ENCODE results near the gene TSNAXIP1.

TSNAXIP1 gene

GRCh38 chr16:67841198-67841815 lies 34.6 kb downstream of the TSNAXIP1 start:
- DNase-seq = no peak

DNA sequence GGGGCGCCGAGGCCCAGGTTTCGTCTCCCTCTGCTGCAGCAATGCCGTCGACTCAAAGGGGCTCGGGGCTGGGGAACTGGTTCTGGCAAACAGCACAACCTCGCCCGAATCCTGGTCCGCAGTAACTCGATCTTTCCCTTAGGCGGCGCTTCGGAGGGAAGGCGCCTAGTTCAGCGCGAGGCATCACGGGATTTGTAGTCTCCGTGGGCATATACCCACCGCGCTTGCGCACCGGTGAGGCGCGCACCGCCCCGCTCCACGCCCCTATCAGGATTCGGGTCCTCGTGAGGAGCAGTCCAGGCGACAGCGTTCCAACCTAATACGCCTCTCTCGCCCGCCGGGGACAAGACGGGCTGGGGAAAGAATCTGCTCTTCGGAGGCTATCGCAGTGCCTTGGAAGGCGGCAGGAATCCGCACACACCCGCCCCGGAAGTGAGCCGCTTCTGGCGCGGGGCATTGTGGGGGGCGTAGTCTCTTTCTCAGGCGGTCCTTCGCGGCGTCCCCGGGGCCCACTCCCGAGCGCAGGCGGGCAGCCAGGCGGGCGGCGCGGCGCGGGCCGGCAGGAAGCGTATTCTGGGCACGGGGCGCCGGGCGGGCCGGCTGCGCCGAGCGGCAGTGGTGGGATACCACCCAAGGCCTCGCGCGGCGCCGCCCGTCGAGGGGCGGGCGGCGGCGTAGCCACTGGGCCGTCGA lies 35.3 kb downstream of the TSNAXIP1 start, which contains the start of gene THAP11:
TSS of gene THAP11 (plus strand) at position 505 of the 693 bp plus-strand sequence. CDS start 235 bp downstream, outside the sequence.
- peak; percentile 92 for DNase-seq

DNA sequence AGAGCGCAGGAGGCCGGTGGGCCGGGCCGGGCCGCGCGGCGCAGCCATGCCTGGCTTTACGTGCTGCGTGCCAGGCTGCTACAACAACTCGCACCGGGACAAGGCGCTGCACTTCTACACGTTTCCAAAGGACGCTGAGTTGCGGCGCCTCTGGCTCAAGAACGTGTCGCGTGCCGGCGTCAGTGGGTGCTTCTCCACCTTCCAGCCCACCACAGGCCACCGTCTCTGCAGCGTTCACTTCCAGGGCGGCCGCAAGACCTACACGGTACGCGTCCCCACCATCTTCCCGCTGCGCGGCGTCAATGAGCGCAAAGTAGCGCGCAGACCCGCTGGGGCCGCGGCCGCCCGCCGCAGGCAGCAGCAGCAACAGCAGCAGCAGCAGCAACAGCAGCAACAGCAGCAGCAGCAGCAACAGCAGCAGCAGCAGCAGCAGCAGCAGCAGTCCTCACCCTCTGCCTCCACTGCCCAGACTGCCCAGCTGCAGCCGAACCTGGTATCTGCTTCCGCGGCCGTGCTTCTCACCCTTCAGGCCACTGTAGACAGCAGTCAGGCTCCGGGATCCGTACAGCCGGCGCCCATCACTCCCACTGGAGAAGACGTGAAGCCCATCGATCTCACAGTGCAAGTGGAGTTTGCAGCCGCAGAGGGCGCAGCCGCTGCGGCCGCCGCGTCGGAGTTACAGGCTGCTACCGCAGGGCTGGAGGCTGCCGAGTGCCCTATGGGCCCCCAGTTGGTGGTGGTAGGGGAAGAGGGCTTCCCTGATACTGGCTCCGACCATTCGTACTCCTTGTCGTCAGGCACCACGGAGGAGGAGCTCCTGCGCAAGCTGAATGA lies 36.0 kb downstream of the TSNAXIP1 start:
- no peak for DNase-seq

DNA sequence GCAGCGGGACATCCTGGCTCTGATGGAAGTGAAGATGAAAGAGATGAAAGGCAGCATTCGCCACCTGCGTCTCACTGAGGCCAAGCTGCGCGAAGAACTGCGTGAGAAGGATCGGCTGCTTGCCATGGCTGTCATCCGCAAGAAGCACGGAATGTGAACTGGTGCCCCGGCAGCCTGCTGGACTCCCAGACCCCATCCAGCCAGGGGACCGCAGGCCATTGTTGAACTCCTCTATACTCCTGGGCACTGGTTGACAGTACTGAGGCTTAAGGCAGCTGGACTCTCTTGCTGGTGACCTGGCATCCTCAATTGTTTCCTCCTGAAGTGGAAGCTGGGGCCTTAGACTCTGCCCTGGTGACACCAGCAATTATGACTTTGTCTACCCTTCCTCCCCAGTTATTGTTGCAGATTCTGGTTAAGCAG lies 36.7 kb downstream of the TSNAXIP1 start:
- no peak for DNase-seq

DNA sequence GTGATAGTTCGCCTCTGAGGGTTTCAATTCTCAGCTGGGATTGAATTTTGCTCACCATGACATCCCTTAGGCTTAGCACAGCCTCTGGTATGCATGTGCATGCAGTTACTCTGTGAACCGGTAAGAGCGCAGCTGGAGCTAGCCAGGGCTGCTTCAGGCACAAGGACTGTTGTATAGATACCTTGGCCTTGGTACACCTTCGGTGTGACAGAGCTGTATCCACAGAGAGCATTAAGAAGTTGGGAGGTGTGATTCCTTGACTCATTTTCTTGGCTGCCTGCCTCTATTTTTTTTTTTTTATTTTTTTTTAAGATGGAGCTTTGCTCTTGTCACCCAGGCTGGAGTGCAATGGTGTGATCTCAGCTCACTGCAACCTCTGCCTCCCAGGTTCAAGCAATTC lies 37.8 kb downstream of the TSNAXIP1 start:
- no peak for DNase-seq

DNA sequence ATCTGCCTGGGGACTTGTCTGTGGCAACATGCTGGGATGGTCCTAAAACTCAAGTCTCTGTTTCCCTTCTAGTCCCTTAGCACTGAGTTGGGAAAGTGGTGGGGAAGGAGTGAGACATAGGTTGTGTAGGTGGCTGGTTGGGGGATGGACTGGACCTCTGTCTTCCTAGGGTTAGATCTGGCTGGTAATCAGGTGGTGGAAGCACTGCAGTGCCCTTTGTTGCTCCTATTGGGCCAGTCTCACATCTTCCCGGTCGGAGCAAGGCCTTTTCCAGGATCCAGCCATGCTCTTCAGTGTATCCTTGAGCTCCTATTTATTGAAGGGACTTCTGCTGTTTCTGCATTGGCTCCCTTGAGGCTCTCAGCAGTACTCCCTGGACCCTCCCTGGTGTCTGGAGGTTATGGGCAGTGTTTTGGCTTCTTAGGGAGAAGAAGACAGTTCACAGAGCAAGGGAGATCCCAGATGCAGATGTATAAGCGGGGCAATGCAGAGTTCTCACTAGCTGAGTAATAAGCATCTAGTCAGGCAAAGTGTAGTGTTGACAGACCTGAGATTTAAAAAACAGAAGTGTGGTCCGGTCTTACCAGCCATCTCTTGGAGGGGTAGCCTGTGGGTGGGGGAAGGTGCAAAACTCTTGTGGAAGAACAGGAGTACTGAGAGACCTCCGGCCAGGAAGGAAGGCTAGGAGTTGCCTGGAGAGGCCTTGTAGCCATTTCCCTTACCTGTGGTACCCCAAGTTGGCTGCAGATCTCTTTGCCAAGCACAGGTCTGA lies 38.8 kb downstream of the TSNAXIP1 start:
- DNase-seq = no peak

GRCh38 chr16:67846063-67846319 lies 39.3 kb downstream of the TSNAXIP1 start:
- DNase-seq = no peak

GRCh38 chr16:67846320-67847063 lies 39.8 kb downstream of the TSNAXIP1 start, which contains the start of gene NUTF2:
Gene NUTF2 (plus strand): TSS chr16:67846933. CDS start chr16:67865131, 18,198 bp downstream.
- DNase-seq = peak; percentile 83

GRCh38 chr16:67847064-67847861 lies 40.6 kb downstream of the TSNAXIP1 start, which contains the start of gene CENPT:
Gene CENPT (minus strand): TSS chr16:67847693. CDS start chr16:67833859, 13,834 bp downstream.
- DNase-seq = no peak

DNA sequence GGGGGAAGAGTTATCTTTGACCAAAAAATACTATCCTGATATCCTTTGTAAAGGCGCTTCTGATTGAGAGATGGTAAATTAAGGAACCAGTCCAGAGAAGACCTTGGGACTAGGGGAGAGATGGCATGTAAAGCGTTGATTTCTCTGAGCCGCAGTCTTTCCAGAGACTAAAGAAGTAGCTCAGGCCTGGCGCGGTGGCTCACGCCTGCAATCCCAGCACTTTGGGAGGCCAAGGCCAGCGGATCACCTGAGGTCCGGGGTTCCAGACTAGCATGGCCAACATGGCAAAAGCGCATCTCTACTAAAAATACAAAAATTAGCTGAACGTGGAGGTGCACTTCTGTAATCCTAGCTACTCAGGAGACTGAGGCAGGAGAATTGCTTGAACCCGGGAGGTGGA lies 41.4 kb downstream of the TSNAXIP1 start:
- DNase-seq = no peak

DNA sequence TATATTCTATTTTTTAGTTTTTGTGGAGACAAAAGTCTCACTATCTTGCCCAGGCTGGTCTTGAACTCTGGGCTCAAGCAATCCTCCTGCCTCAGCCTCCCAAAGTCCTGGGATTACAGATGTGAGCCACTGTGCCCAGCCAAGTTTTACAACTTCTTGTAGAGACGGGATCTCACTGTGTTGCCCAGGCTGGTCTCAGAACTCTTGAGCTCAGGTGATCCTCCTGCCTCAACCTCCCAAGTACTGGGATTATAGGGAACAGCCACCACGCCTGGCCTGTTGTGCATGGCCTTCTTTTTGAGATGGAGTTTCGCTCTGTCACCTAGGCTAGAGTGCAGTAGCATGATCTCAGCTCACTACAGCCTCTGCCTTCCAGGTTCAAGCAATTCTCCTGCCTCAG lies 47.0 kb downstream of the TSNAXIP1 start:
- DNase-seq = no peak

DNA sequence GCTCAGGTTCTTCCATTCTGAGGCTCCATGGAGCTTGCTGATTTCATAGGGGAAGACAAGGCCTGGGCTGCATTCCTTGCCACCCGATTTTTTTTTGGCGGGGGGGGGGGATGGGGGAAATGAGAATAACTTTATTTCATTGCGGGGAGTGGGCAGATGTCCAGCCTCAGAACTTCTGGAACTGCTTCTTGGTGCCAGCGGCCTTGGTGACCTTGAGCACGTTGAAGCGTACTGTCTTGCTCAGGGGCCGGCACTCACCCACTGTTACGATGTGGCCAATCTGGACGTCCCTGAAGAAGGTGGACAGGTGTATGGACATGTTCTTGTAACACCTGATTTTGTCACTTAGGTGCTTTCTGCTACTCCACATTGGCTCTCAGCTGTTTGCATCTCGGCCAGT lies 49.1 kb downstream of the TSNAXIP1 start:
- no peak for DNase-seq

DNA sequence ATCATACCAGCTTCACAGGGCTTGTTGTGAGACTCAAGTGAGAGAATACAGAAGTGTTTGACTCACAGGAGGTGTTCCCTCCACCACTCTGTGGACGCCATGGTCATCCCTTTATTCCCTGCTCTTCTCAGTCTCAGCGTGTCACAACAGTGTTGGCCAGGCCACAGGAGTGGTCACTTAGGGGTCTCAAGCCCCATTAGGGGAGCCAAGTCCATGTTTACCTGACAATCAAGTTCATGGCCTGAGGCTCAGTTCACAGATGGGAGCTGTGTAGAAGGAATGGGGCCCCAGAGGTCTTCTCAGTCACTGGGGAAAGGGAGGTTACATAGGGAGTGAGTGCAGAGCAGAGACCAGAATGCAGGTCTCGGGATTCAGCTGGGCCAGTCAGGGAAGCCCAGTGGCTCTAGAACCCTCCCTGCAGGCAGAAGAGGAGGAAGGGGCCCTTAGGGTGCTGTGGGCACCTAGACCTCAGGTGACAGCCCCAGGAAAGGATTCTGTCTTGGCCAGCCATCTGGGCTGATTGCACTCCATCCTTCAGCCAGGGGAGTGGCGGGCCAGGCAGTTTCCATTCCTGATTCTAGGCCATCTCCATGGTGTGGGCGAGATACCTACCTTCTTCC lies 50.3 kb downstream of the TSNAXIP1 start:
- no peak for DNase-seq

DNA sequence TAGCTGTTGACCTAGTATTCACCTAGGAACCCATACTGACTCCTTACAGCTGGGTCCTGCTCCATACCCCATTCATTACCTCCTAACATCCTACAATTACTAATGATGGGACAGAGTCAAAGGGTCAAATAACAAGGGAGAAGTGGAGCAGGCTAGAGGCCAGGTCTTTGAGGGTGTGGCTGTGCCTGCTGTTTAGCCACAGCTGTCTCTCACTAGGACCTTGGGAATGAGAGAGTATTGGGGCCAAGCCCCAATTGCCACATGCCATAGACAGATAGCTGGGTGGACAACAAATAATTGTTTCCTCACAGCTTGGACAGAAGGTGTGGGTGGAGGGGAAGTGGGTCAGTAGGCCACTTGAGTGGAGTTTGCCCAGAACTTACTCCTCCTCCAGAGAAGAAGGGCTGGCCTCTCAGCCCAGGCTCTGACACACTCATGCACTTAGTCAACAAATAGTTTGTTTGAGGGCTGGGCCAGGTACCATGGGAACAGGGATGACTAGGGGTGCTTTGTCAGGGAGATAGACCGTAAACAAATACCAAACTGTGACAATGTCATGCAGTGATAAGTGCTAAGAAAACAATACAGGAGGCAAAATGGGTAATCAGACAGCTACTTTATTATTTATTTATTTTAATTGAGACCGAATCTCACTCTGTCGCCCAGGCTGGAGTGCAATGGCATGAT lies 51.0 kb downstream of the TSNAXIP1 start:
- DNase-seq = no peak

GRCh38 chr16:67858500-67858899 lies 51.8 kb downstream of the TSNAXIP1 start:
- DNase-seq = no peak

GRCh38 chr16:67860589-67861398 lies 54.1 kb downstream of the TSNAXIP1 start:
- DNase-seq = no peak

DNA sequence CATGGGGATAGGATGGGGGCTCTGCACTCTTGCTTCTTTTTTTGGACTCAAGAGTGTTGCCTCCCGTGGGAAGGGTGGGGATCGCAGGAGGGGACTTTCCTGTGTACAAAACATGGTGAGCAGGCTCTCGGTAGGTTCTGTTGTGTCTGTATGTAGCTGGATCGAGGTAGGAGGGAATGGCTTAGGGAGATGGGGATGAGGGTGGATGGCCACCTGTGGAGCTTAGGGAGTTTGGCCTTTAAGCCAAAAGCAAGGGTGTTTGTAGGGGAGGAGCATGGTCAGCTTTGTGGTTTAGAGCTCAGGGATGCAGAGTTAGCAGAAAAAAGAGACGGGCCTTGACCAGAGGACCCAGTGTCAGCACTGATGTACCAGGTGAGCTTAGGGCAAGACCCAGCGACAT lies 55.2 kb downstream of the TSNAXIP1 start:
- no peak for DNase-seq

- no peak for DNase-seq
Measured at GRCh38 chr16:67862623-67863583, 56.2 kb downstream of the TSNAXIP1 start.
